Measurements from ENCODE around the gene ACOT13. TPM values are rescaled to one million over a fixed set of nuclear protein-coding genes. Genes with fewer than 3 reads are reported as not detected.
"Not testable (repeated sequence)": the region's sequence is repeated elsewhere in the genome, so short reads cannot be mapped to it uniquely, and the experiment has no call there.

Gene ACOT13
- total RNA-seq, 4 donors from 2014 or later, result 3.4 to 8.9 (median 6.8) TPM

DNA sequence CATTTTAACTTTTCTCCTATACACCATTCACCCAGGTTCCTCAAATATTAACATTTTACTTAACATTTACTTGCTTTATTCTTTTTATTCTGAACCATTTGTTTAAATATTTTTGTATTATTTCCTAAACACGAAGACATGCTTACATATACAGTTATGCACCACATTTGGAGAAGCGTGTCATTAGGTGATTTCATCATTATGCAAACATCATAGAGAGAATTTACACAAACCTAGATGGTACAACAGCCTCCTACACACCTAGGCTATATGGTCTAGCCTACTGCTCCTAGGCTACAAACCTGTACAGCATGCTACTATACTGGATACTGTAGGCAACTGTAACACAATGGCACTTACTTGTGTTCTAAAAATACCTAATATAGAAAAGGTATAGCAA, 6.8 kb upstream of the ACOT13 start:
- Histone ChIP-seq H3K4me3 (no peak overlapping the region), H3K27ac (no peak overlapping the region), H3K9me3 (no peaks in the 10 kb centered on the region), H3K36me3 (peaks cover 0 to 61% of the 10 kb centered on the region in 2 donors), H3K4me1 (peaks cover 0 to 23% (median 3%) of the 10 kb centered on the region in 3 donors), H3K27me3 (no peaks in the 10 kb centered on the region)
- ATAC-seq, result no peak
- no peak for TF ChIP-seq EP300 (IDR thresholded peaks at IDR 0.05)
- no peak for TF ChIP-seq POLR2A (IDR thresholded peaks at IDR 0.05)
- TF ChIP-seq, protein P1, sequence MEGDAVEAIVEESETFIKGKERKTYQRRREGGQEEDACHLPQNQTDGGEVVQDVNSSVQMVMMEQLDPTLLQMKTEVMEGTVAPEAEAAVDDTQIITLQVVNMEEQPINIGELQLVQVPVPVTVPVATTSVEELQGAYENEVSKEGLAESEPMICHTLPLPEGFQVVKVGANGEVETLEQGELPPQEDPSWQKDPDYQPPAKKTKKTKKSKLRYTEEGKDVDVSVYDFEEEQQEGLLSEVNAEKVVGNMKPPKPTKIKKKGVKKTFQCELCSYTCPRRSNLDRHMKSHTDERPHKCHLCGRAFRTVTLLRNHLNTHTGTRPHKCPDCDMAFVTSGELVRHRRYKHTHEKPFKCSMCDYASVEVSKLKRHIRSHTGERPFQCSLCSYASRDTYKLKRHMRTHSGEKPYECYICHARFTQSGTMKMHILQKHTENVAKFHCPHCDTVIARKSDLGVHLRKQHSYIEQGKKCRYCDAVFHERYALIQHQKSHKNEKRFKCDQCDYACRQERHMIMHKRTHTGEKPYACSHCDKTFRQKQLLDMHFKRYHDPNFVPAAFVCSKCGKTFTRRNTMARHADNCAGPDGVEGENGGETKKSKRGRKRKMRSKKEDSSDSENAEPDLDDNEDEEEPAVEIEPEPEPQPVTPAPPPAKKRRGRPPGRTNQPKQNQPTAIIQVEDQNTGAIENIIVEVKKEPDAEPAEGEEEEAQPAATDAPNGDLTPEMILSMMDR (IDR thresholded peaks at IDR 0.05), result no peak
- no peak for TF ChIP-seq POLR2AphosphoS5 (IDR thresholded peaks at IDR 0.05)
- 89 to 93% methylated on average over 2 of the region's 2 CpGs for WGBS, 2 donors (ENCODE audit: low coverage in 1 of 2)

DNA sequence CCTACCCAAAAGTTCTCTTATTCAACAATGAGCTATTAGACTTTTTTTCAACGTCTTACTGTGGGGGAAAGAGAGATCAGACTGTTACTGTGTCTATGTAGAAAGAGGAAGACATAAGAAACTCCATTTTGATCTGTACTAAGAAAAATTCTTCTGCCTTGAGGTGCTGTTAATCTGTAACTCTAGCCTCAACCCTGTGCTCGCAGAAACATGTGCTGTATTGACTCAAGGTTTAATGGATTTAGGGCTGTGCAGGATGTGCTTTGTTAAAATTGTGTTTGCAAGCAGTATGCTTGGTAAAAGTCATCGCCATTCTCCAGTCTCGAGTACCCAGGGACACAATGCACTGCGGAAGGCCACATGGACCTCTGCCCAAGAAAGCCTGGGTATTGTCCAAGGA, 5.1 kb upstream of the ACOT13 start:
- Histone ChIP-seq H3K4me1 (peaks cover 2 to 33% (median 11%) of the 10 kb centered on the region in 3 donors), H3K36me3 (peaks cover 0 to 51% of the 10 kb centered on the region in 2 donors)
- not testable (repeated sequence) for ATAC-seq, H3K4me3 ChIP-seq, H3K27ac ChIP-seq, H3K27me3 ChIP-seq, H3K9me3 ChIP-seq
- WGBS, 2 donors (ENCODE audit: low coverage in 1 of 2), result 93 to 94% methylated on average over 5 of the region's 5 CpGs

DNA sequence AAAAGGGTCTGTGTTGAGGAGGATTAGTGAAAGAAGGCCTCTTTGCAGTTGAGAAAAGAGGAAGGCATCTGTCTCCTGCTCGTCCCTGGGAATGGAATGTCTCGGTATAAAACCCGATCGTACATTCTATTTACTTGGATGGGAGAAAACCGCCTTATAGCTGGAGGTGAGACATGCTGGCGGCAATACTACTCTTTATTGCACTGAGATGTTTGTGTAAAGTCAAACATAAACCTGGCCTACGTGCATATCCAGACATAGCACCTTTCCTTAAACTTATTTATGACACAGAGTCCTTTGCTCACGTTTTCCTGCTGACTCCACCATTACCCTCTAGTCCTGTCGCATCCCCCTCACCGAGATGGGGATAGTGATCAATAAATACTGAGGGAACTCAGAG, 4.6 kb upstream of the ACOT13 start:
- no peak for TF ChIP-seq POLR2AphosphoS5 (IDR thresholded peaks at IDR 0.05)
- TF ChIP-seq POLR2A (IDR thresholded peaks at IDR 0.05), result no peak
- TF ChIP-seq EP300 (IDR thresholded peaks at IDR 0.05), result no peak
- TF ChIP-seq, protein P1 (IDR thresholded peaks at IDR 0.05), result no peak
- Histone ChIP-seq H3K4me3 (no peak overlapping the region), H3K36me3 (peaks cover 0 to 48% of the 10 kb centered on the region in 2 donors), H3K27me3 (no peaks in the 10 kb centered on the region), H3K9me3 (no peaks in the 10 kb centered on the region), H3K4me1 (peaks cover 2 to 33% (median 11%) of the 10 kb centered on the region in 3 donors), H3K27ac (no peak overlapping the region)
- no peak for ATAC-seq
- WGBS, 2 donors (ENCODE audit: low coverage in 1 of 2), result 88 to 93% methylated on average over 9 to 10 of the region's 10 CpGs

DNA sequence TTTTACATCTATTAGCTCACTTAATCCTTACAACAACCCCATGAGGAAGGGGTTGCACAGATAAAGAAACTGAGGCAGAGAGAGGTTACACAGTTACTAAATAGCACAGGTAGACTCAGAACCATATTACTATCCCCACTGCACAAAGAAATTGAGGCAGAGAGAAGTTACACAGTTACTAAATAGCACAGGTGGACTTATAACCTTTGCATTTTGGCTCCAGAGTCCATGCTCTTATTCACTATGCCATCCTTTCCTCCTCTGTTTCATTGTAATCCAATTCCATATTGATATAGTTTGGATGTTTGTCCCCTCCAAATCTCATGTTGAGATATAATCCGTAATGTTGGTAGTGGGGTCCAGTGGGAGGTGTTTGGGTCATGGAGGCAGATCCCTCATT, 3.7 kb upstream of the ACOT13 start:
- H3K9me3 ChIP-seq, result no peaks in the 10 kb centered on the region
- no peaks in the 10 kb centered on the region for H3K27me3 ChIP-seq
- no peak overlapping the region for H3K4me3 ChIP-seq
- no peak overlapping the region for H3K27ac ChIP-seq
- peaks cover 7 to 40% (median 16%) of the 10 kb centered on the region in 3 donors for H3K4me1 ChIP-seq
- no peak for ATAC-seq
- WGBS, 2 donors (ENCODE audit: low coverage in 1 of 2), result 100% methylated on average over 1 of the region's 1 CpG
- TF ChIP-seq POLR2A (IDR thresholded peaks at IDR 0.05), result no peak
- TF ChIP-seq, protein P1 (IDR thresholded peaks at IDR 0.05), result no peak
- no peak for TF ChIP-seq POLR2AphosphoS5 (IDR thresholded peaks at IDR 0.05)
- no peak for TF ChIP-seq EP300 (IDR thresholded peaks at IDR 0.05)
- H3K36me3 ChIP-seq, result peaks cover 0 to 42% of the 10 kb centered on the region in 2 donors

DNA sequence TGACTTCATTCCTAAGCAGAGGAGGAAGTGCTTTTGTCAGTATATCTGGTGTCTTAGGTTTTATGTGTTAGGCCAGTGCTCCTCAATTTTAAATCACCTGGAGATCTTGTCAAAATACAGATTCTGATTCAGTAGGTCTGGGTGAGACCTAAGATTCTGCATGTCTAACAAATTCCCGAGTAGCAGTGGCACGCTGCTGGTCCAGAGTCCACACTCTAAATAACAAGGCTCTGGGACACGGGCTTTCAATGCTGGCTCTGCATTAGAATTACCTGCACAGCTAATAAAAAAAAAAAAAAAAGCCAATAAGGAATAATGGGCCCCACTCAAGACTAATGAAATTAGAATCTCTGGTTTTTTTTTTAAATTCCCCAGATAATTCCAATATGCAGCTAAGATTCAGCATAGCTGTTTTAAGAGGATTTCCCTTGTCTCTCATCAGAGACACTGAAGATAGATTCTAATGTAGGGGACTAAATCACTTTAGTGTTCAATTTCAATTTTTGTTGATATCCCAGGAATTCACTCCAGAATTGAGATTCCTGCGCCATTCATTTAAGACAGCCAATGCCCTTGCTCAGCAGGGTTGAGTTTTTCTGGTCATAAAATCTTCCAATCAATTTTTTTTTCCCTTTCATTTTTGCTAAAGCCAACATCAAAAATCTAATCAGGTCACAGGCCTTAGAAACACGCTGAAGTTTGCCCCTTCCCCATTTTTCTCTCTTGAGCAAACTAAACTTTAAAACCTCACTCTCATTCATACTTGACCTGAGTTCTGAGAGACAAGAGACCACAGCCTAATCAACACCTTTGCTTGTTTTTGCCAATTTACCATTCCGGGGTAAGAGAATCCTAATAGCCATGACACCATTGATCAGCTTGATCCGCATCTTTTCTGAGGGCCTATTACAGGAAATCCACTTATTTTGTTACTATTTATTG, 2.6 kb upstream of the ACOT13 start:
- Histone ChIP-seq H3K27me3 (no peaks in the 10 kb centered on the region), H3K27ac (no peak overlapping the region), H3K36me3 (peaks cover 0 to 37% of the 10 kb centered on the region in 2 donors), H3K4me3 (no peak overlapping the region), H3K9me3 (no peaks in the 10 kb centered on the region), H3K4me1 (peaks cover 7 to 50% (median 20%) of the 10 kb centered on the region in 3 donors)
- 94 to 95% methylated on average over 6 to 7 of the region's 7 CpGs for WGBS, 2 donors (ENCODE audit: low coverage in 1 of 2)
- no peak for ATAC-seq
- no peak for TF ChIP-seq EP300 (IDR thresholded peaks at IDR 0.05)
- no peak for TF ChIP-seq POLR2AphosphoS5 (IDR thresholded peaks at IDR 0.05)
- TF ChIP-seq, protein P1 (IDR thresholded peaks at IDR 0.05), result no peak
- no peak for TF ChIP-seq POLR2A (IDR thresholded peaks at IDR 0.05)

Measured in gastroesophageal sphincter (tissue), 4 donors.